MM.1S (cell line): Measurements from ENCODE around the gene PTPN12.

Experiments used
- DNase-seq: peaks from one replicate; pipeline ENCODE4 v3.0.0-alpha.2; 2015
- H2AFZ ChIP-seq: fragments of 300-600 bp; sonication (generic); 2 replicates; pipeline ENCODE4 v1.6.0; 2016; ENCODE audit warnings: antibody characterized with exemption, low read length
- H3F3A ChIP-seq: fragments of 300-600 bp; sonication (generic); 2 replicates; pipeline ENCODE4 v1.6.1; 2016; ENCODE audit warnings: mild to moderate bottlenecking, antibody characterized with exemption, low read length, moderate library complexity, mixed read lengths; ENCODE audit not compliant: insufficient read depth
- H3K27ac ChIP-seq: fragments of 300-600 bp; sonication (generic); 2 replicates; pipeline ENCODE4 v1.5.1; 2016; ENCODE audit warnings: mild to moderate bottlenecking, low read length
- H3K27me3 ChIP-seq: fragments of 300-600 bp; sonication (generic); replicated peaks from 2 replicates; pipeline ENCODE4 v1.6.0; 2016; ENCODE audit warnings: low read length; ENCODE audit not compliant: insufficient read depth
- H3K36me3 ChIP-seq: fragments of 300-600 bp; sonication (generic); replicated peaks from 2 replicates; pipeline ENCODE4 v1.6.1; 2016; ENCODE audit warnings: mild to moderate bottlenecking, low read length, mixed read lengths; ENCODE audit not compliant: insufficient read depth
- H3K4me1 ChIP-seq: fragments of 300-600 bp; sonication (generic); 2 replicates; pipeline ENCODE4 v1.6.1; 2016; ENCODE audit warnings: low read length, mixed read lengths
- H3K4me2 ChIP-seq: fragments of 300-600 bp; sonication (generic); 2 replicates; pipeline ENCODE4 v1.6.0; 2016; ENCODE audit warnings: low read depth, low read length
- H3K4me3 ChIP-seq: fragments of 300-600 bp; sonication (generic); 2 replicates; pipeline ENCODE4 v1.5.1; 2016; ENCODE audit warnings: low read length, mixed read lengths
- H3K79me2 ChIP-seq: fragments of 300-600 bp; sonication (generic); 2 replicates; pipeline ENCODE4 v1.6.1; 2016; ENCODE audit warnings: mixed run types, low read length, mixed read lengths
- H3K9ac ChIP-seq: fragments of 300-600 bp; sonication (generic); 2 replicates; pipeline ENCODE4 v1.6.1; 2016; ENCODE audit warnings: low read length, mixed read lengths
- H3K9me2 ChIP-seq: fragments of 300-600 bp; sonication (generic); replicated peaks from 2 replicates; pipeline ENCODE4 v1.6.1; 2016; ENCODE audit warnings: mild to moderate bottlenecking, low read length, mixed read lengths; ENCODE audit not compliant: insufficient read depth
- H3K9me3 ChIP-seq: fragments of 300-600 bp; sonication (generic); replicated peaks from 2 replicates; pipeline ENCODE4 v1.6.1; 2016; ENCODE audit warnings: mild to moderate bottlenecking, low read length, mixed read lengths; ENCODE audit not compliant: insufficient read depth
- H4K20me1 ChIP-seq: fragments of 300-600 bp; sonication (generic); 2 replicates; pipeline ENCODE4 v1.6.1; 2016; ENCODE audit warnings: mild to moderate bottlenecking, low read length, moderate library complexity, mixed read lengths; ENCODE audit not compliant: insufficient read depth
- CTCF ChIP-seq: fragments of 300-600 bp; sonication (generic); IDR thresholded peaks from 2 replicates; pipeline ENCODE4 v1.5.1; 2016; ENCODE audit warnings: antibody characterized with exemption, low read length, mixed read lengths
- EZH2 ChIP-seq: fragments of 300-600 bp; sonication (generic); optimal IDR thresholded peaks from 2 replicates; pipeline ENCODE3; 2017; ENCODE audit warnings: low read depth, mild to moderate bottlenecking, antibody characterized with exemption, low read length, mixed read lengths
- EZH2phosphoT487 ChIP-seq: fragments of 300-600 bp; sonication (generic); IDR thresholded peaks from 2 replicates; pipeline ENCODE4 v1.6.1; 2018; ENCODE audit warnings: antibody characterized with exemption, low read length

PTPN12 gene

GRCh38 chr7:77542895-77543294, 5.8 kb downstream of the PTPN12 start:
- peaks cover 37% of the 10 kb centered on the region for H3K79me2 ChIP-seq
- H3K4me1 ChIP-seq = no peaks in the 10 kb centered on the region
- H3K9me3 ChIP-seq = no peaks in the 10 kb centered on the region
- H3K4me2 ChIP-seq = no peak overlapping the region
- H3K27ac ChIP-seq = no peak overlapping the region
- H4K20me1 ChIP-seq = no peaks in the 10 kb centered on the region
- no peak overlapping the region for H3K4me3 ChIP-seq
- H3F3A ChIP-seq = no peaks in the 10 kb centered on the region
- DNase-seq = no peak
- no peaks in the 10 kb centered on the region for H3K36me3 ChIP-seq
- H3K9me2 ChIP-seq = no peaks in the 10 kb centered on the region
- no peaks in the 10 kb centered on the region for H3K27me3 ChIP-seq
- no peak overlapping the region for H3K9ac ChIP-seq
- TF ChIP-seq EZH2 (no peak), CTCF (no peak), EZH2phosphoT487 (no peak)
- no peak overlapping the region for H2AFZ ChIP-seq

GRCh38 chr7:77543910-77544309, 6.8 kb downstream of the PTPN12 start:
- no peaks in the 10 kb centered on the region for H3K36me3 ChIP-seq
- H3K79me2 ChIP-seq = peaks cover 28% of the 10 kb centered on the region
- H4K20me1 ChIP-seq = no peaks in the 10 kb centered on the region
- DNase-seq = no peak
- H3K4me1 ChIP-seq = no peaks in the 10 kb centered on the region
- H3K4me2 ChIP-seq = no peak overlapping the region
- no peak overlapping the region for H2AFZ ChIP-seq
- no peak overlapping the region for H3K27ac ChIP-seq
- H3K9me3 ChIP-seq = no peaks in the 10 kb centered on the region
- H3K4me3 ChIP-seq = no peak overlapping the region
- no peak overlapping the region for H3K9ac ChIP-seq
- H3F3A ChIP-seq = no peaks in the 10 kb centered on the region
- H3K9me2 ChIP-seq = no peaks in the 10 kb centered on the region
- H3K27me3 ChIP-seq = no peaks in the 10 kb centered on the region
- TF ChIP-seq CTCF (no peak), EZH2 (no peak), EZH2phosphoT487 (no peak)

GRCh38 chr7:77544518-77544917, 7.4 kb downstream of the PTPN12 start:
- Histone ChIP-seq H3K36me3 (no peaks in the 10 kb centered on the region), H3K27ac (no peak overlapping the region), H3K9me3 (no peaks in the 10 kb centered on the region), H3K9me2 (no peaks in the 10 kb centered on the region), H3K27me3 (no peaks in the 10 kb centered on the region), H3K4me1 (no peaks in the 10 kb centered on the region), H3K79me2 (peaks cover 24% of the 10 kb centered on the region), H3K9ac (no peak overlapping the region), H3K4me2 (no peak overlapping the region), H3F3A (no peaks in the 10 kb centered on the region), H4K20me1 (no peaks in the 10 kb centered on the region), H3K4me3 (no peak overlapping the region), H2AFZ (no peak overlapping the region)
- DNase-seq = no peak
- TF ChIP-seq CTCF = no peak

GRCh38 chr7:77548206-77548605, 11.1 kb downstream of the PTPN12 start:
- DNase-seq = no peak
- Histone ChIP-seq H4K20me1 (no peaks in the 10 kb centered on the region), H2AFZ (no peak overlapping the region), H3K9me2 (no peaks in the 10 kb centered on the region), H3K27ac (no peak overlapping the region), H3F3A (no peaks in the 10 kb centered on the region), H3K4me2 (no peak overlapping the region), H3K79me2 (peaks cover 17% of the 10 kb centered on the region; the same call in 1 of the 2 replicates), H3K4me3 (no peak overlapping the region), H3K9ac (no peak overlapping the region), H3K36me3 (no peaks in the 10 kb centered on the region), H3K9me3 (no peaks in the 10 kb centered on the region), H3K4me1 (no peaks in the 10 kb centered on the region), H3K27me3 (no peaks in the 10 kb centered on the region)
- TF ChIP-seq EZH2phosphoT487 (no peak), CTCF (no peak), EZH2 (no peak)
